Measurements from ENCODE around the gene OR6K3.

Gene OR6K3, protein sequence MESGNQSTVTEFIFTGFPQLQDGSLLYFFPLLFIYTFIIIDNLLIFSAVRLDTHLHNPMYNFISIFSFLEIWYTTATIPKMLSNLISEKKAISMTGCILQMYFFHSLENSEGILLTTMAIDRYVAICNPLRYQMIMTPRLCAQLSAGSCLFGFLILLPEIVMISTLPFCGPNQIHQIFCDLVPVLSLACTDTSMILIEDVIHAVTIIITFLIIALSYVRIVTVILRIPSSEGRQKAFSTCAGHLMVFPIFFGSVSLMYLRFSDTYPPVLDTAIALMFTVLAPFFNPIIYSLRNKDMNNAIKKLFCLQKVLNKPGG

DNA sequence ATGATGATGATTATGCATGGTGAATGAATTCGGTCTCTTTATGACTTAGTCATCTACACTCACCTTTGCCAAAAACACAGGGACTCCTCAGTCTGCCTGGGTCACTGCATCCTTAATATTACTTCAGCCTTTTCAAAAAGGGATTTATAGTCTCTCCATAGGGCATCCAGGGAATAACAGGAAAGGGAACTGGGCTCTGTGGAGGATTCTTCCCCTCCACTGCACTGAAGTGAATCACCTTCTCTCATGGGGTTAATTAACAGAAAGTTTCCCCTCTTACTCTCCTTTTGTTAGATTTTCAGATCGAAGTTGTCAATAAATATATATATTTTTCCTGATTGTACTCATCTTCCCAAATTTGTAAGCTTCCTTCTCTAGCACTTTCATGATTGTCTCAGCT is at the start of gene OR6K3:
OR6K3 (minus strand) TSS at position 101 of the 400 bp plus-strand sequence. CDS start 2,605 bp downstream, outside the sequence.
- no peak for DNase-seq (ENCODE audit: low spot score in 2 of 2)
- H3K4me3 Mint-ChIP-seq, result no peak within 1 kb of the TSS
- no peaks in the 10 kb centered on the region for H3K9me3 Mint-ChIP-seq
- no peaks in the 10 kb centered on the region for H3K36me3 Mint-ChIP-seq
- no peaks in the 10 kb centered on the region for H3K4me1 Mint-ChIP-seq
- ATAC-seq, result no peak
- H3K27ac Mint-ChIP-seq, result no peak within 1 kb of the TSS

- no peak within 1 kb of the TSS for H3K27ac Mint-ChIP-seq
- no peak within 1 kb of the TSS for H3K4me3 Mint-ChIP-seq
- no peak for ATAC-seq
- no peak for DNase-seq (ENCODE audit: low spot score in 2 of 2)
- no peaks in the 10 kb centered on the region for H3K4me1 Mint-ChIP-seq
- no peaks in the 10 kb centered on the region for H3K36me3 Mint-ChIP-seq
- H3K9me3 Mint-ChIP-seq, result no peaks in the 10 kb centered on the region
Measured at GRCh38 chr1:158754420-158754819, 33.9 kb upstream of the OR6K3 start, which contains the start of gene OR6K6. Gene OR6K6 (plus strand): TSS chr1:158754720. CDS start chr1:158754888, 168 bp downstream.

GRCh38 chr1:158752155-158752712 is 31.7 kb upstream of the OR6K3 start:
- DNase-seq (ENCODE audit: low spot score in 2 of 2) (no peak), ATAC-seq (no peak)
- Mint-ChIP-seq H3K4me1 (no peaks in the 10 kb centered on the region), H3K9me3 (no peaks in the 10 kb centered on the region), H3K4me3 (no peak overlapping the region), H3K27ac (no peak overlapping the region), H3K36me3 (no peaks in the 10 kb centered on the region)

DNA sequence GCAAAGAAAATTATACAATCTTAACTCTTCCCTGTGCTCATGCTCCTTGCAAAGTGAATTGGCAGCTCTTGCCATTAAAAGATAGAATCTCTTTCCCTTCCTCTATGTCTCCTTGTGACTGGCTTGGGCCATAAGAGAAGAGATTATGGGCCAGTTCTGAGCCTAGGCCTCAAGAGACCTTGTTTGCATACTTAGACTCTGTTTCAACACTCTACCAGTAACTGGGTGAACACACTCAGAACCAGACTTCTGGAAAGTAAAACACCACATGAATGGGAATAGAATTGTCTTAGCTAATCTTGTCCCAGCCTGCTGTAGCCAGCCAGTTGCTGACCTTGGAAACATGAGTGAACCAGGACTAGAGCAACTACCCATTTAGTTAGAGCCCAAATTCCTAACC is 15.3 kb upstream of the OR6K3 start:
- H3K27ac Mint-ChIP-seq, result no peak overlapping the region
- no peak for ATAC-seq
- H3K4me1 Mint-ChIP-seq, result no peaks in the 10 kb centered on the region
- no peaks in the 10 kb centered on the region for H3K36me3 Mint-ChIP-seq
- no peaks in the 10 kb centered on the region for H3K9me3 Mint-ChIP-seq
- H3K4me3 Mint-ChIP-seq, result no peak overlapping the region
- DNase-seq (ENCODE audit: low spot score in 2 of 2), result no peak

- no peaks in the 10 kb centered on the region for H3K36me3 Mint-ChIP-seq
- ATAC-seq (no peak), DNase-seq (ENCODE audit: low spot score in 2 of 2) (no peak)
- H3K4me1 Mint-ChIP-seq, result no peaks in the 10 kb centered on the region
- H3K4me3 Mint-ChIP-seq, result no peak overlapping the region
- no peaks in the 10 kb centered on the region for H3K9me3 Mint-ChIP-seq
- no peak overlapping the region for H3K27ac Mint-ChIP-seq
Measured at GRCh38 chr1:158732524-158732923, 12.0 kb upstream of the OR6K3 start.

- Mint-ChIP-seq H3K36me3 (no peaks in the 10 kb centered on the region), H3K4me1 (no peaks in the 10 kb centered on the region), H3K4me3 (no peak overlapping the region), H3K27ac (no peak overlapping the region), H3K9me3 (no peaks in the 10 kb centered on the region)
- DNase-seq (ENCODE audit: low spot score in 2 of 2), result no peak
- no peak for ATAC-seq
Measured at GRCh38 chr1:158731707-158732106, 11.2 kb upstream of the OR6K3 start.

GRCh38 chr1:158730453-158730852 is 9.9 kb upstream of the OR6K3 start:
- no peak overlapping the region for H3K27ac Mint-ChIP-seq
- no peak for ATAC-seq
- no peak overlapping the region for H3K4me3 Mint-ChIP-seq
- no peaks in the 10 kb centered on the region for H3K36me3 Mint-ChIP-seq
- no peak for DNase-seq (ENCODE audit: low spot score in 2 of 2)
- H3K9me3 Mint-ChIP-seq, result no peaks in the 10 kb centered on the region
- no peaks in the 10 kb centered on the region for H3K4me1 Mint-ChIP-seq

DNA sequence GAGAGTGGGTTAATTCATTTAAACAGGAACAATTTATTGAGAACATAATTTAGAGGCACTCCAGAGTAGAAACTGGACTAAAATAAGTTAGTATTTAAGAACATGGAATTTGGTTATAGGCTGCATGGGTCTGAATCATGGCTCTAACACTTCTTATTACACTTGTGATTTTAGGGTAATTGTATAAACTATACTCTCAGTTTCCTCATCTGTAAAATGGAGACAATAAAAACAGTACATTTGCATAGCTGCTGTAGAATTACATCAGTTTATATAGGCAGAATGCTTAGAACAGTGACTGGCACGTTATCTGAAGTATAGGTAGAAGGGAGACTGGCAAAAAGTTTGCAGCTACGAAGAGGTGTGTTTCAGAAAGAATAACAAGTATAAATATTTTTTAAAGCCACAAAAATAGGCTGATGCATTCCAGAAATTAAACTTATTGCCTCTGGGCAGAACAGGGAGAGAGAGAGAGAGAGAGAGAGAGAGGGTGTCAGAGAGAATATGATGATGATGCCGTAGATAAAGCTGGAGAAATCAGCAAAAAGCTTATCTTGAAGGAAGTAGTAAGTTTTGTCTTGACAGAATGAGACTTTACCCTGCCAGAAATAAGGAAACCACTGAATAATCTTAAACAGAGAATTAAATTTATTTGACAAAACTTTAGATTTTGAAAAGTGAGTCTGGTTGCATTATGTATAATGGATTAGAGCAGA is 8.1 kb upstream of the OR6K3 start:
- Mint-ChIP-seq H3K36me3 (no peaks in the 10 kb centered on the region), H3K4me3 (no peak overlapping the region), H3K9me3 (no peaks in the 10 kb centered on the region), H3K4me1 (no peaks in the 10 kb centered on the region), H3K27ac (no peak overlapping the region)
- DNase-seq (ENCODE audit: low spot score in 2 of 2) (no peak), ATAC-seq (no peak)

GRCh38 chr1:158724442-158724841 is 3.9 kb upstream of the OR6K3 start:
- DNase-seq (ENCODE audit: low spot score in 2 of 2) (no peak), ATAC-seq (no peak)
- no peak overlapping the region for H3K4me3 Mint-ChIP-seq
- no peak overlapping the region for H3K27ac Mint-ChIP-seq
- no peaks in the 10 kb centered on the region for H3K36me3 Mint-ChIP-seq
- H3K4me1 Mint-ChIP-seq, result no peaks in the 10 kb centered on the region
- no peaks in the 10 kb centered on the region for H3K9me3 Mint-ChIP-seq

- no peak for ATAC-seq
- Mint-ChIP-seq H3K9me3 (no peaks in the 10 kb centered on the region), H3K27ac (no peak overlapping the region), H3K4me3 (no peak overlapping the region), H3K4me1 (no peaks in the 10 kb centered on the region), H3K36me3 (no peaks in the 10 kb centered on the region)
- no peak for DNase-seq (ENCODE audit: low spot score in 2 of 2)
Measured at GRCh38 chr1:158719664-158720063, 856 bp downstream of the OR6K3 start.

GRCh38 chr1:158717344-158717743 is 3.2 kb downstream of the OR6K3 start:
- Mint-ChIP-seq H3K4me3 (no peak overlapping the region), H3K9me3 (no peaks in the 10 kb centered on the region), H3K36me3 (no peaks in the 10 kb centered on the region), H3K4me1 (no peaks in the 10 kb centered on the region), H3K27ac (no peak overlapping the region)
- DNase-seq (ENCODE audit: low spot score in 2 of 2) (no peak), ATAC-seq (no peak)

- no peak overlapping the region for H3K27ac Mint-ChIP-seq
- H3K9me3 Mint-ChIP-seq, result no peaks in the 10 kb centered on the region
- H3K4me3 Mint-ChIP-seq, result no peak overlapping the region
- no peaks in the 10 kb centered on the region for H3K36me3 Mint-ChIP-seq
- ATAC-seq (peak; percentile 75), DNase-seq (ENCODE audit: low spot score in 2 of 2) (no peak)
- no peaks in the 10 kb centered on the region for H3K4me1 Mint-ChIP-seq
Measured at GRCh38 chr1:158716335-158716734, 4.2 kb downstream of the OR6K3 start.

GRCh38 chr1:158714754-158715153 is 5.8 kb downstream of the OR6K3 start:
- no peak overlapping the region for H3K27ac Mint-ChIP-seq
- H3K4me1 Mint-ChIP-seq, result no peaks in the 10 kb centered on the region
- DNase-seq (ENCODE audit: low spot score in 2 of 2), result no peak

GRCh38 chr1:158711098-158711497 is 9.4 kb downstream of the OR6K3 start:
- DNase-seq (ENCODE audit: low spot score in 2 of 2), result no peak
- Mint-ChIP-seq H3K27ac (no peak overlapping the region), H3K9me3 (no peaks in the 10 kb centered on the region), H3K4me1 (no peaks in the 10 kb centered on the region), H3K4me3 (no peak overlapping the region), H3K36me3 (no peaks in the 10 kb centered on the region)
- no peak for ATAC-seq

More at GRCh38 chr1:158714754-158715153, 5.8 kb downstream of the OR6K3 start:
- no peaks in the 10 kb centered on the region for H3K36me3 Mint-ChIP-seq
- H3K4me3 Mint-ChIP-seq, result no peak overlapping the region
- ATAC-seq, result no peak
- no peaks in the 10 kb centered on the region for H3K9me3 Mint-ChIP-seq

DNA sequence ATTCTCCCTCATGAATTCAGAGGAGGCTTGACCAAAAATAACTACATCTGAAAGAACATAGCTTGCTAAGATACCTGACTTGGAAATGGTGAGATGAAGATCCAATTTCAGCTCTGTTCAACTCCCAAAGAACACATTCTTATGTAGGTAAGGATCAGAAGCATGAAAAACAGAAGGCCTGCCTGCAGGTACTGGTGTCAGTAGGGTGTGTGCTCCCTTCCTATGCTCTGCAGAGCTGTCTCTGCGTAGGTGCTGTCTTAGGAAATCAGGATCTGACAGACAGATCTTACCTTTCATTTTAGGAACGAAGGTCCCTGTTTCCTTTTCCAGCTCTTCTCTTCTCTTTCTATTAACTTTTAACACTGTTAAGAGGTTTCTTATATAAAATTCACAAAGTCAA is 14.4 kb downstream of the OR6K3 start:
- no peaks in the 10 kb centered on the region for H3K9me3 Mint-ChIP-seq
- H3K36me3 Mint-ChIP-seq, result no peaks in the 10 kb centered on the region
- ATAC-seq, result no peak
- no peak overlapping the region for H3K27ac Mint-ChIP-seq
- H3K4me3 Mint-ChIP-seq, result no peak overlapping the region
- no peaks in the 10 kb centered on the region for H3K4me1 Mint-ChIP-seq
- DNase-seq (ENCODE audit: low spot score in 2 of 2), result no peak

GRCh38 chr1:158700552-158700951 is 20.0 kb downstream of the OR6K3 start, which contains the start of gene OR6K2:
Gene OR6K2 (minus strand): TSS chr1:158700652. CDS start chr1:158700652, 0 bp downstream.
- DNase-seq (ENCODE audit: low spot score in 2 of 2) (no peak), ATAC-seq (no peak)
- H3K27ac Mint-ChIP-seq, result no peak within 1 kb of the TSS
- H3K4me1 Mint-ChIP-seq, result no peaks in the 10 kb centered on the region
- no peaks in the 10 kb centered on the region for H3K9me3 Mint-ChIP-seq
- H3K36me3 Mint-ChIP-seq, result no peaks in the 10 kb centered on the region
- no peak within 1 kb of the TSS for H3K4me3 Mint-ChIP-seq

All from stimulated activated effector memory CD8-positive, alpha-beta T cell treated with anti-CD3 and anti-CD28 coated beads, Interleukin-12 subunit alpha, Interleukin-12 subunit beta, amount 100 ng/mL, for 72 hours (primary cell).